Naive thymus-derived CD4-positive, alpha-beta T cell (primary cell): ENCODE measurements around the gene CASP8AP2. TPM values are rescaled to one million over a fixed set of nuclear protein-coding genes. Genes with fewer than 3 reads are reported as not detected.
"Not testable (repeated sequence)": the region's sequence is repeated elsewhere in the genome, so short reads cannot be mapped to it uniquely, and the experiment has no call there.

ENCODE experiments used
- ATAC-seq: fragments of 150-1000 bp; cut with Tn5 transposase; 2 replicates; pipeline ENCODE4 v1.10.0; 2021; ENCODE audit warnings: mild to moderate bottlenecking, moderate library complexity
- CTCF ChIA-PET: fragments of 350-600 bp; sonication (Branson Sonifier 250); formaldehyde crosslinking; loops from one replicate; lab custom pipeline; 2021; ENCODE audit warnings: antibody characterized with exemption; lab: Charles Lee
- POLR2A ChIA-PET: fragments of 350-600 bp; sonication (Branson Sonifier 250); formaldehyde crosslinking; loops from one replicate; lab custom pipeline; 2021; ENCODE audit warnings: antibody characterized with exemption, inconsistent platforms; lab: Charles Lee
- DNase-seq, 9 donors: peaks; one replicate each; pipeline versions ENCODE4 v3.0.0 to v3.0.0-alpha.2; 2020 to 2022; ENCODE audit warnings: mixed read lengths in 1 of 9
- H3K27ac ChIP-seq: one replicate; pipeline ENCODE4 v1.7.0; 2013; ENCODE audit warnings: mild to moderate bottlenecking, low read depth, low read length, moderate library complexity
- H3K27me3 ChIP-seq, 2 donors: one replicate each; pipeline ENCODE4 v1.7.0; 2013; ENCODE audit warnings: low read length in 2 of 2, mild to moderate bottlenecking in 2 of 2, moderate library complexity in 2 of 2; ENCODE audit not compliant: control insufficient read depth in 2 of 2, insufficient read depth in 2 of 2
- H3K36me3 ChIP-seq, 3 experiments: 1 replicate in 2 of 3; 2 replicates in 1 of 3; pipeline ENCODE4 v1.7.0; 2013; ENCODE audit warnings: low read length in 3 of 3, mild to moderate bottlenecking in 3 of 3, moderate library complexity in 1 of 3; ENCODE audit not compliant: insufficient read depth in 3 of 3, control insufficient read depth in 2 of 3
- H3K4me1 ChIP-seq, 2 donors: one replicate each; pipeline ENCODE4 v1.7.0; 2013; ENCODE audit warnings: low read length in 2 of 2, mild to moderate bottlenecking in 2 of 2, moderate library complexity in 1 of 2; ENCODE audit not compliant: control insufficient read depth in 2 of 2, insufficient read depth in 2 of 2
- H3K4me3 ChIP-seq: 2 replicates; pipeline ENCODE4 v1.7.0; 2013; ENCODE audit warnings: mild to moderate bottlenecking, low read length
- H3K9me3 ChIP-seq, 3 experiments: 1 replicate in 2 of 3; 2 replicates in 1 of 3; pipeline ENCODE4 v1.7.0; 2013; ENCODE audit warnings: low read length in 3 of 3; ENCODE audit not compliant: control insufficient read depth in 2 of 3
- H3K27ac Mint-ChIP-seq, 9 donors: one replicate each; pipeline ENCODE4 v1.8.0; 2020 to 2022; ENCODE audit warnings: mixed read lengths in 9 of 9, mild to moderate bottlenecking in 8 of 9, moderate library complexity in 5 of 9, inconsistent platforms in 2 of 9
- H3K27me3 Mint-ChIP-seq, 5 donors: one replicate each; pipeline ENCODE4 v1.8.0; 2021 to 2022; ENCODE audit warnings: mixed read lengths in 5 of 5, mild to moderate bottlenecking in 1 of 5
- H3K36me3 Mint-ChIP-seq, 5 donors: one replicate each; pipeline ENCODE4 v1.8.0; 2020 to 2022; ENCODE audit warnings: mixed read lengths in 5 of 5, mild to moderate bottlenecking in 3 of 5, inconsistent platforms in 1 of 5
- H3K4me1 Mint-ChIP-seq, 7 donors: one replicate each; pipeline ENCODE4 v1.8.0; 2020 to 2022; ENCODE audit warnings: mixed read lengths in 7 of 7, mild to moderate bottlenecking in 3 of 7, inconsistent platforms in 1 of 7
- H3K4me3 Mint-ChIP-seq, 10 donors: one replicate each; pipeline ENCODE4 v1.8.0; 2020 to 2022; ENCODE audit warnings: mild to moderate bottlenecking in 10 of 10, mixed read lengths in 10 of 10, moderate library complexity in 6 of 10, inconsistent platforms in 2 of 10
- H3K9me3 Mint-ChIP-seq, 11 donors: one replicate each; pipeline ENCODE4 v1.8.0; 2020 to 2022; ENCODE audit warnings: mixed read lengths in 11 of 11, mild to moderate bottlenecking in 4 of 11, inconsistent platforms in 1 of 11, moderate library complexity in 1 of 11
- intact Hi-C, 2 donors: fragments of 100-400 bp; cut with micrococcal nuclease; formaldehyde crosslinking; loops; one replicate each; pipeline ENCODE4 v1.15.1; 2023
- polyA plus RNA-seq, 2 donors: library from polyadenylated mRNA; unstranded; fragments of 300-500 nt; fragmentation: Illumina TruSeq; gene quantifications; one replicate each; pipeline ENCODE4 v1.2.3, GENCODE V29; 2021
- total RNA-seq, 6 experiments: library from RNA in 5 of 6; stranded (reverse) in 5 of 6; gene quantifications; 1 replicate in 5 of 6; 2 replicates in 1 of 6; pipeline ENCODE4 v1.2.3 and lab custom pipeline; 2021 to 2026

The CASP8AP2 gene
- total and polyA plus RNA-seq, 7 experiments from 2014 or later: 21.2 to 51.0 (median 43.2) TPM

DNA sequence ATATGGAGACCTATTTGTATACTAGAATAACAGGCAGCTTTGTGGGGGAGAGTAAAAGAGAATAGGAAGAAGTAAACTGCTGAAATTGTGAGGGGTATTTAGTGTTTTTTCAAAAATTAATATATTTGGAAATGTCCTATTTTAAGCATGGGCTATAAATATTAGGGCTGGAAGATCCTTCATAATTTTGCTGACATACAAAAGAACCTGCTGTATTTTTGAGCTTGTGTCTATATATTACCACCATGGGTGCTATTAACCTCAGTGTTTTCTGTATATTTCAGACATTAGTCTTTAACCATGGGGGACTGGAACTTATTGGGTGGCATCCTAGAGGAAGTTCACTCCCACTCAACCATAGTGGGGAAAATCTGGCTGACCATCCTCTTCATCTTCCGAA is 64.5 kb downstream of the CASP8AP2 start, which contains the start of gene GJA10:
TSS of gene GJA10 (plus strand) at position 301 of the 400 bp plus-strand sequence. CDS start at position 301, 0 bp downstream.
- H3K27ac ChIP-seq: no peak within 1 kb of the TSS
- intact Hi-C loops: no loop called here
- peaks cover 0 to 3% (median 0%) of the 10 kb centered on the region in 11 donors for H3K9me3 Mint-ChIP-seq
- H3K9me3 ChIP-seq: no peaks in the 10 kb centered on the region
- peaks cover 0 to 2% of the 10 kb centered on the region in 2 donors for H3K27me3 ChIP-seq
- H3K36me3 ChIP-seq: no peaks in the 10 kb centered on the region
- H3K4me3 Mint-ChIP-seq: no peak within 1 kb of the TSS
- ChIA-PET POLR2A (no interaction called here), CTCF (no interaction called here)
- no peaks in the 10 kb centered on the region for H3K4me1 ChIP-seq
- DNase-seq: no peak
- peaks cover 0 to 12% (median 0%) of the 10 kb centered on the region in 7 donors for H3K4me1 Mint-ChIP-seq
- H3K4me3 ChIP-seq: no peak within 1 kb of the TSS
- ATAC-seq: no peak
- peaks cover 40 to 53% (median 45%) of the 10 kb centered on the region in 5 donors for H3K27me3 Mint-ChIP-seq
- no peak within 1 kb of the TSS for H3K27ac Mint-ChIP-seq
- H3K36me3 Mint-ChIP-seq: peaks cover 0 to 5% (median 1%) of the 10 kb centered on the region in 5 donors

DNA sequence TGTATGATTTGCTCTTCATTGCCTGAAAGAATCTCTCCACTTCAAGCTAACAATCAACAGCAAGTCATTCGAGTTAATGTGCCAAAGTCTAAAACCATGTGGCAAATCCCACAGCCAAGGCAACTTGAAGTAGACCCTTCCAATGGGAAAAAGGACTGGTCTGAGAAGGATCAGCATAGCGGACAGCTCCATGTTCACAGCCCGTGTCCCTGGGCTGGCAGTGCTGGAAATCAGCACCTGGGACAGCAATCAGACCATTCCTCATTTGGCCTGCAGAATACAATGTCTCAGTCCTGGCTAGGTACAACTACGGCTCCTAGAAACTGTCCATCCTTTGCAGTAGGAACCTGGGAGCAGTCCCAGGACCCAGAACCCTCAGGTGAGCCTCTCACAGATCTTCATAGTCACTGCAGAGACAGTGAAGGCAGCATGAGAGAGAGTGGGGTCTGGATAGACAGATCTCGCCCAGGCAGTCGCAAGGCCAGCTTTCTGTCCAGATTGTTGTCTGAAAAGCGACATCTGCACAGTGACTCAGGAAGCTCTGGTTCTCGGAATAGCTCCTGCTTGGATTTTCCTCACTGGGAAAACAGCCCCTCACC is 65.7 kb downstream of the CASP8AP2 start:
- no peak overlapping the region for H3K27ac ChIP-seq
- Mint-ChIP-seq H3K27ac (no peak overlapping the region), H3K4me3 (no peak overlapping the region), H3K27me3 (peaks cover 39 to 48% (median 45%) of the 10 kb centered on the region in 5 donors), H3K4me1 (peaks cover 0 to 10% (median 0%) of the 10 kb centered on the region in 7 donors), H3K36me3 (peaks cover 0 to 5% (median 1%) of the 10 kb centered on the region in 5 donors), H3K9me3 (peaks cover 0 to 3% (median 0%) of the 10 kb centered on the region in 11 donors)
- H3K9me3 ChIP-seq: no peaks in the 10 kb centered on the region
- intact Hi-C loops: no loop called here
- no peak for DNase-seq
- no peak for ATAC-seq
- H3K27me3 ChIP-seq: peaks cover 0 to 2% of the 10 kb centered on the region in 2 donors
- no peaks in the 10 kb centered on the region for H3K36me3 ChIP-seq
- no peak overlapping the region for H3K4me3 ChIP-seq
- H3K4me1 ChIP-seq: no peaks in the 10 kb centered on the region
- ChIA-PET CTCF (no interaction called here), POLR2A (interaction anchor here (0.6 kb wide), 1 partner anchor 84 kb away, joined by 3 read pairs; no protein-coding TSS in a partner anchor)

DNA sequence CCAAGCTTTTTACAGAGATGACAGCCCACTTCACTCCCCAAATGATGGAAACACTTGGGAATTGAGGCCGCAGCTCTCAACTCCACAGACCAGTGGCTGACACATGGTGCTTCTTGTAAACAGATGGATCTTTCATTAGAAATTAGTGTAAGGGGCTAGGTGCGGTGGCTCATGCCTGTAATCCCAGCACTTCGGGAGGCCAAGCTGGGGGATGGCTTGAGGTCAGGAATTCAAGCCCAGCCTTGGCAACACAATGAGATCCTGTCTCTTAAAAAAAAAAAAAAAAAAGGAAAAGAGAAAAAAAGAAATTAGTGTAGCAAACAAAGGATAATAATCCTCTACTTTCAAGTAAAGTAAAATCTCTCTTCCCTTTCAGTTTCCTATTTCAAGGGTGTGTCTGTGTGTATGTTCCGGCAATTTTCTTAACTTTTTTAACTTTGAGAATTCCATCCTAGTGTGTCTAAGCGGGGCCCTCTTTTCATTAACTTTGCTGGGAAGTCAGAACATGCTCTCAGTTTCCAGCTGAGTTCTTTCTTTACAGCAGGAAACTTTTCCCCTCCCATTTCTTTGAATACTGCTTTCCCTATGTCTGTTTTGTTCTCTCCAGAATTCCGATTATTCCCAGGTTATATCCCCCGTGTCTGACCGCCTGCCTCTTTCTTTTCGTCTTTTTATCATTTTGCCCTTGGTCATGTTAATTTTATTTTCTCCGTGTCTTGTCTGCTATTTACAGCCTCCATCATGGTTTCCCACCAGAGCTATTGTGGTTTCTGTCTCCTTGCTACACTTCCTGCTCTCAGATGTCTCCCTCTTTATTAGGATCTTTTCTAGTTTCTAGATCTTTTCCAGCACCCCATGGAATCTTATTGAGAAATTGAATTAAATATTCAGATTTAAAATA is 80.6 kb downstream of the CASP8AP2 start:
- ChIA-PET POLR2A (interaction anchor here (0.6 kb wide), 1 partner anchor 471 kb away, joined by 5 read pairs; no protein-coding TSS in a partner anchor), CTCF (interaction anchor here (0.6 kb wide), 1 partner anchor 19 kb away, joined by 3 read pairs; no protein-coding TSS in a partner anchor)
- peak overlapping the region in 5 of 10 donors; percentile 8 to 59 (median 37) for H3K4me3 Mint-ChIP-seq
- intact Hi-C loops, H3K9me3 Mint-ChIP-seq, ATAC-seq, DNase-seq, H3K36me3 ChIP-seq, H3K4me3 ChIP-seq, H3K9me3 ChIP-seq, H3K4me1 ChIP-seq, H3K27me3 Mint-ChIP-seq, H3K27ac Mint-ChIP-seq, H3K27ac ChIP-seq, H3K27me3 ChIP-seq, H3K36me3 Mint-ChIP-seq: not testable (repeated sequence)
- peaks cover 2 to 15% (median 7%) of the 10 kb centered on the region in 7 donors for H3K4me1 Mint-ChIP-seq

- POLR2A ChIA-PET: no interaction called here
- peaks cover 2 to 15% (median 7%) of the 10 kb centered on the region in 7 donors for H3K4me1 Mint-ChIP-seq
Observed at GRCh38 chr6:89910902-89911240, 81.2 kb downstream of the CASP8AP2 start.

GRCh38 chr6:89916136-89916920 is 86.6 kb downstream of the CASP8AP2 start:
- Mint-ChIP-seq H3K4me1 (peaks cover 0 to 13% (median 6%) of the 10 kb centered on the region in 7 donors), H3K27me3 (peaks cover 0 to 4% (median 0%) of the 10 kb centered on the region in 5 donors), H3K9me3 (peaks cover 6 to 23% (median 17%) of the 10 kb centered on the region in 11 donors), H3K36me3 (peaks cover 5 to 12% (median 11%) of the 10 kb centered on the region in 5 donors), H3K4me3 (no peak overlapping the region), H3K27ac (peak overlapping the region in 1 of 9 donors; percentile 22)
- Histone ChIP-seq H3K9me3 (peaks cover 0 to 6% (median 3%) of the 10 kb centered on the region in 3 experiments), H3K27ac (no peak overlapping the region), H3K36me3 (no peaks in the 10 kb centered on the region), H3K27me3 (no peaks in the 10 kb centered on the region), H3K4me3 (no peak overlapping the region), H3K4me1 (no peaks in the 10 kb centered on the region)
- ChIA-PET POLR2A (no interaction called here), CTCF (no interaction called here)
- DNase-seq: no peak
- intact Hi-C loops: no loop called here
- ATAC-seq: no peak

More at GRCh38 chr6:89910902-89911240, 81.2 kb downstream of the CASP8AP2 start:
- no peaks in the 10 kb centered on the region for H3K4me1 ChIP-seq
- H3K27ac ChIP-seq: no peak overlapping the region
- peaks cover 0 to 9% (median 5%) of the 10 kb centered on the region in 5 donors for H3K27me3 Mint-ChIP-seq
- H3K4me3 Mint-ChIP-seq: peak overlapping the region in 2 of 10 donors; percentile 27 to 59
- ATAC-seq: no peak
- no peak overlapping the region for H3K4me3 ChIP-seq
- intact Hi-C loops: no loop called here
- H3K9me3 ChIP-seq: peaks cover 0 to 3% (median 0%) of the 10 kb centered on the region in 3 experiments
- H3K27me3 ChIP-seq: no peaks in the 10 kb centered on the region
- peaks cover 0 to 11% (median 4%) of the 10 kb centered on the region in 11 donors for H3K9me3 Mint-ChIP-seq
- peak overlapping the region in 1 of 9 donors; percentile 53 for H3K27ac Mint-ChIP-seq
- DNase-seq: no peak
- CTCF ChIA-PET: no interaction called here
- H3K36me3 Mint-ChIP-seq: peaks cover 0 to 4% (median 0%) of the 10 kb centered on the region in 5 donors
- H3K36me3 ChIP-seq: no peaks in the 10 kb centered on the region

GRCh38 chr6:89917216-89917615 is 87.5 kb downstream of the CASP8AP2 start:
- ChIA-PET CTCF (no interaction called here), POLR2A (no interaction called here)
- no peak for DNase-seq
- intact Hi-C loops: no loop called here
- no peaks in the 10 kb centered on the region for H3K27me3 ChIP-seq
- no peak overlapping the region for H3K4me3 Mint-ChIP-seq
- H3K27ac ChIP-seq: no peak overlapping the region
- peaks cover 6 to 23% (median 17%) of the 10 kb centered on the region in 11 donors for H3K9me3 Mint-ChIP-seq
- no peak for ATAC-seq
- H3K4me1 ChIP-seq: no peaks in the 10 kb centered on the region
- no peaks in the 10 kb centered on the region for H3K36me3 ChIP-seq
- H3K4me1 Mint-ChIP-seq: peaks cover 0 to 8% (median 6%) of the 10 kb centered on the region in 7 donors
- peaks cover 5 to 12% (median 11%) of the 10 kb centered on the region in 5 donors for H3K36me3 Mint-ChIP-seq
- peaks cover 0 to 4% (median 0%) of the 10 kb centered on the region in 5 donors for H3K27me3 Mint-ChIP-seq
- H3K27ac Mint-ChIP-seq: no peak overlapping the region
- no peak overlapping the region for H3K4me3 ChIP-seq
- peaks cover 0 to 6% (median 3%) of the 10 kb centered on the region in 3 experiments for H3K9me3 ChIP-seq
